Ramos (cell line): ENCODE measurements around the gene VPS18.

Source experiments
- in situ Hi-C: fragments of 300-500 bp; cut with MboI; formaldehyde crosslinking; loops from one replicate; pipeline ENCODE4 v1.14.3; 2022; ENCODE audit warnings: low sequenced_read_pairs; ENCODE audit not compliant: unreplicated experiment

VPS18 gene

GRCh38 chr15:40931300-40932142 lies 37.3 kb downstream of the VPS18 start:
- in situ Hi-C loops, result no loop called here

DNA sequence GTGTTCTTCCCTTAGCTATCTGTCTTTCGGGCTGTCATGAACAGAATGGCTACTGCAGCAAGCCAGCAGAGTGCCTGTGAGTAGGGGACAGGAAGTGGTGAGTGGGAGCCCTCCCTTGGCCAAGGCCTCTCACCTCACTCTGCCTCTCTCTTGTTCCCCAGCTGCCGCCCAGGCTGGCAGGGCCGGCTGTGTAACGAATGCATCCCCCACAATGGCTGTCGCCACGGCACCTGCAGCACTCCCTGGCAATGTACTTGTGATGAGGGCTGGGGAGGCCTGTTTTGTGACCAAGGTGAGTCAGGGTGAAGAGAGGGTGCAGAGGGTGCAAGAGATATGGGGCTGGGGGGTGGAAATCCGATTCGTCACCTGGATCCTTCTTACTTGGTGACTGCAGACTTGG lies 37.9 kb downstream of the VPS18 start:
- in situ Hi-C loops, result no loop called here

DNA sequence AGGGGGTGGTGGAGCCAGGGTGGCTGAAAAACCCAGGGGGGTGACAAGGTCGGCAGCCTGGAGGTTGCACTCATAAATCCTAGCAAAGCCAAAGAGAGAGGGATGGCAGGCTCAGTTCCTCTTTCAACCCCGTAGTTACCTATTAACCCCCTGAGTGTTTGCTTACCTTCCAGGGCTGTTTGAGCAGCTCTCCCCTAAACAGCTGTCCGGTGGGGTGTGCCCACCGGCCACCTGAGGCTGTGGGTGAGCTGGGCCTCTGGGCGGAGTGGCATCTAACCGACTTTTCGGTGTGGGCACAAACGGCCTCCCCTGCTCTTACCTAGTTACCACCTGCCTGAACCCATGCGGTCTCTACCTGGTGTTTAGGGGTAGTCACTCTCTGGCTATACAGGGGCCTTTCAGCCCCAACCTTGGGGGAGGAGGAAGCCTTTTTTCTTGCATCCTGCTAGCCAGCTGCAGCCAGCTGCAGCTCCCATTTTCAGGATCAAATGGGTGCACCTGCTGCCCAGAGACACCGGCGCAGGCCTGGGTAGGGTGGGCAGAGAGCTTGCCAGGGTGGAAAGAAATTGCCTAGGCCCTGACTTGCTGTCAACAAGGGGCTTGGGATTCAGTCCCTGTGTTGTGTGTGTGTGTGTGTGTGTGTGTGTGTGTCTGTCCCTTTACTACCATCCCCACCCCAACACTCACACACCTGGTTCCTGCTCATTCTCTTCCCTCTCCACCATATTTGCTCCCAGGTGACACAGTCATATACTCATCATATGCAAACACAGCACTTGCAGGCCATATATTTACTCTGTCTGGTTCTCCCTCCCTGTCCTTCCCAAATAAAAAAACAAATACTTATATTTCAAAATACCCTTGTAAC lies 38.6 kb downstream of the VPS18 start:
- in situ Hi-C loops, result no loop called here

DNA sequence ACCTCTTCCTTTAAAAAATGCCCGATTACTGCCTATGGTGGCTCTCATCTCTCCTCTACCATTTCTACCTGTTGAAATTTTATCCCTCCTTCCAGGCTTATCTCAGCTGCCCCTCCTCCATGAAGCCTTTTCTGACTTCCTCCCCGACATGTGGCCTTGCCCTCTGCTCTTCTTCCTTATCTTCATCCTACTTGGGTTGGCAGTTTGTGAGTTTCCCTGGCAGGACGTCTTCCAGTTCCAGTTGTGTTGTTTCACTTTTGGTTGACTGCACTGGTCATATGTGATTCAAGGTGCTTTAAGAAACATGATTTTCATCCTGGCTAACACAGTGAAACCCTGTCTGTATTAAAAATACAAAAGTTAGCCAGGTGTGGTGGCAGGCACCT lies 39.3 kb downstream of the VPS18 start:
- in situ Hi-C loops, result no loop called here

DNA sequence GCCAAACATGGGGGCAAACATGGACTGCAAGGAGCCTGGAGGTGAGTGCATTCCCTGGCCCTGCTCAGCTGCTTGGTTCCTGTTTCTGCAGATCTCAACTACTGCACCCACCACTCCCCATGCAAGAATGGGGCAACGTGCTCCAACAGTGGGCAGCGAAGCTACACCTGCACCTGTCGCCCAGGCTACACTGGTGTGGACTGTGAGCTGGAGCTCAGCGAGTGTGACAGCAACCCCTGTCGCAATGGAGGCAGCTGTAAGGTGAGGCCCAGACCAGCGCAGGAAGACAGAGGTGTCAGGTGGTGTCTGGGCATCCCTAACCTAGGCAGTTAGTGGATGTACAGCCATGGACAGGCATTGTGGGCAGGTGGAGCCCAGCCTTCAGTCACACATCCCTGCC lies 40.2 kb downstream of the VPS18 start:
- in situ Hi-C loops, result no loop called here

DNA sequence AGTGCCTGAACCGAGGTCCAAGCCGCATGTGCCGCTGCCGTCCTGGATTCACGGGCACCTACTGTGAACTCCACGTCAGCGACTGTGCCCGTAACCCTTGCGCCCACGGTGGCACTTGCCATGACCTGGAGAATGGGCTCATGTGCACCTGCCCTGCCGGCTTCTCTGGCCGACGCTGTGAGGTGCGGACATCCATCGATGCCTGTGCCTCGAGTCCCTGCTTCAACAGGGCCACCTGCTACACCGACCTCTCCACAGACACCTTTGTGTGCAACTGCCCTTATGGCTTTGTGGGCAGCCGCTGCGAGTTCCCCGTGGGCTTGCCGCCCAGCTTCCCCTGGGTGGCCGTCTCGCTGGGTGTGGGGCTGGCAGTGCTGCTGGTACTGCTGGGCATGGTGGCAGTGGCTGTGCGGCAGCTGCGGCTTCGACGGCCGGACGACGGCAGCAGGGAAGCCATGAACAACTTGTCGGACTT lies 42.0 kb downstream of the VPS18 start:
- in situ Hi-C loops, result no loop called here

DNA sequence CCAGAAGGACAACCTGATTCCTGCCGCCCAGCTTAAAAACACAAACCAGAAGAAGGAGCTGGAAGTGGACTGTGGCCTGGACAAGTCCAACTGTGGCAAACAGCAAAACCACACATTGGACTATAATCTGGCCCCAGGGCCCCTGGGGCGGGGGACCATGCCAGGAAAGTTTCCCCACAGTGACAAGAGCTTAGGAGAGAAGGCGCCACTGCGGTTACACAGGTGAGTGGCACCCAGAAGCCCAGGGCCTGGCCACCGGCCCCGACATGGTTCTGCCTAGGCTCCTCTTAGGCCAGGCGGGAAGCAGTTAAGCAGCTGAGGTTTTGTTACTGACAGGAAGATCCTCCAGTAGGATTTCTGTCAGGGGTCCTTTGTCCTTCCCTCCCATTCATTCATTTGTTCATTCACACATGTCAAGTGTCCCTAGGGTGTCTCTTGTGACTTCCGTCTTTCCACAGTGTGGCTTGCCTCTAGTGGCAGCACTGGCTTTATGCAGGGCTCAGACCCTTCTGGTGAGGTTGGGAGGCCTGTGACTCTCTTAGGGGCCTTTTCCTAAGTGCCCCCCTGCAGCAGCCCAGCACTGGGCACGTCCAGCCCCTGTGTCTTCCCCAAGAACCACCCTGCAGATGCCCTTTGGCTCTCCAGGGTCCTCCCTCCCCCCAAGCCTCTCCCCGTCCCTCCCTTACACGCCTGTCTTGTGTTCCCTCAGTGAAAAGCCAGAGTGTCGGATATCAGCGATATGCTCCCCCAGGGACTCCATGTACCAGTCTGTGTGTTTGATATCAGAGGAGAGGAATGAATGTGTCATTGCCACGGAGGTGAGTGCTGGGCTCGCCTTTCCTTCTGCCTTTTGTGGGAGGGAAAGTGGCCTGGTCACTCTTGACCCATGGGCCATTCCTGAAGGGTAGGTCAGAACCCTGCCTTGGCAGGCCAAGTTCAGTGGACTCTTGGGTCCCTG lies 42.7 kb downstream of the VPS18 start:
- in situ Hi-C loops, result no loop called here

DNA sequence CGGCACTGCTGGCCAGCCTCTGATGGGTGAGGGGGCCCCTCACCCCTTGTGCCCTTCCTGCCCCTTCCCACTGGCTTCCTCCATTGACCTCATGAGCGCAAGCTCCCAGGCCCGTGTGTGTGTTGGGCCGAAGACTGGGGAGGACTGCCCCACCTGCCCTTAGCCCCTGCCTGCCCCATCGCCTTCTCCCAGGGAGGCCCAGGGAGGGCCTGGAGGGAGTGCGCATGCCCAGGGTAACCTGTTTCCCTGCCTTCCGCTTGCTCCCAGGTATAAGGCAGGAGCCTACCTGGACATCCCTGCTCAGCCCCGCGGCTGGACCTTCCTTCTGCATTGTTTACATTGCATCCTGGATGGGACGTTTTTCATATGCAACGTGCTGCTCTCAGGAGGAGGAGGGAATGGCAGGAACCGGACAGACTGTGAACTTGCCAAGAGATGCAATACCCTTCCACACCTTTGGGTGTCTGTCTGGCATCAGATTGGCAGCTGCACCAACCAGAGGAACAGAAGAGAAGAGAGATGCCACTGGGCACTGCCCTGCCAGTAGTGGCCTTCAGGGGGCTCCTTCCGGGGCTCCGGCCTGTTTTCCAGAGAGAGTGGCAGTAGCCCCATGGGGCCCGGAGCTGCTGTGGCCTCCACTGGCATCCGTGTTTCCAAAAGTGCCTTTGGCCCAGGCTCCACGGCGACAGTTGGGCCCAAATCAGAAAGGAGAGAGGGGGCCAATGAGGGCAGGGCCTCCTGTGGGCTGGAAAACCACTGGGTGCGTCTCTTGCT lies 43.7 kb downstream of the VPS18 start:
- in situ Hi-C loops, result no loop called here

DNA sequence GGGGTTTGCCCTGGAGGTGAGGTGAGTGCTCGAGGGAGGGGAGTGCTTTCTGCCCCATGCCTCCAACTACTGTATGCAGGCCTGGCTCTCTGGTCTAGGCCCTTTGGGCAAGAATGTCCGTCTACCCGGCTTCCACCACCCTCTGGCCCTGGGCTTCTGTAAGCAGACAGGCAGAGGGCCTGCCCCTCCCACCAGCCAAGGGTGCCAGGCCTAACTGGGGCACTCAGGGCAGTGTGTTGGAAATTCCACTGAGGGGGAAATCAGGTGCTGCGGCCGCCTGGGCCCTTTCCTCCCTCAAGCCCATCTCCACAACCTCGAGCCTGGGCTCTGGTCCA lies 44.3 kb downstream of the VPS18 start:
- in situ Hi-C loops, result no loop called here

DNA sequence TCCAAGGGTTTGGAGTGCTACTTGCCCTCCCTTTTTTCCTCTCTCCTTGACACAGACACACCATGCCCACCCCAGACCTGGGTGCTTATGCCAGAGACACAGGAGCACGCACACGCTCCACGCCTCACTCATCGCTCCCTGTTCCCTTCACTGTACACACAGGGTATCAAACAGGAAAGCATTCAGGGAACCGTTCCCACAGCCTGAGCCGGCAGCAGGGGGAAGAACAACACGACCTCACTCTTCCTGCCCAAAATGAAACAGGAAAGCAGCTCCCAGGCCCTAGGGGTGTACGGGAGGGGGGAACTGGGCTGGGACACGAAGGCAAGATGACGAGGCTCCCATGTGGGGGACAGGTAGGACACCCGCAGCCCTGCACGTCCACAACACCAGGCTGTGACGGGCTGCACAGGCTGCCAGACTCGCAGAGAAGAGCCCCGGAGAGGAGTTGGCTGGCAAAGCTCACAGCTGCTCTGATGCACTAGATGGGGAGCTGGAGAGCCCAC lies 46.1 kb downstream of the VPS18 start:
- in situ Hi-C loops, result no loop called here

DNA sequence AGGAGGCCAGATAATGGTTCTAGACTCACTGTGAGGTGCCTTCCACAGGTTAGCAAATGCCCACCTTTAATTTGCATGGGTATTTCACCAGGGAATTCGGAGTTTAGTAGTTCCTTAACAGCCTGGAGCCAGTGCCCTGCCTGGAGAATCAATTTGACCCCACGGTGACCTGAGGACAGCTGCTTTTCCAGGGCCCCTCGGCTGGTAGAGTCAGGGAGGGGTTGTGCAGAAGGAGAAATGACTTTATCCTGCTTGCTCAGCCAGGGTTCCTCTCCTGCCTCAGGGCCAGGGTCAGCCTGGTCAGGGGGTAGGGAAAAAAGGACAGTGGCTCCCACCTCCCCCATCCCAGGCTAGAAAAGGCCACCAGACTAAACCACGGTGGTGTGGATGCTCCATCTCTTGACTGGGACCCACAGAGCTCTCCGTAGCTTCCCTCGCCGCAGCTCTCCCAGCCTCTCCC lies 46.8 kb downstream of the VPS18 start:
- in situ Hi-C loops, result no loop called here

GRCh38 chr15:40941528-40942336 lies 47.5 kb downstream of the VPS18 start:
- in situ Hi-C loops, result no loop called here

- in situ Hi-C loops, result no loop called here
These were observed 48.1 kb downstream of the VPS18 start for GRCh38 chr15:40942337-40942854.

DNA sequence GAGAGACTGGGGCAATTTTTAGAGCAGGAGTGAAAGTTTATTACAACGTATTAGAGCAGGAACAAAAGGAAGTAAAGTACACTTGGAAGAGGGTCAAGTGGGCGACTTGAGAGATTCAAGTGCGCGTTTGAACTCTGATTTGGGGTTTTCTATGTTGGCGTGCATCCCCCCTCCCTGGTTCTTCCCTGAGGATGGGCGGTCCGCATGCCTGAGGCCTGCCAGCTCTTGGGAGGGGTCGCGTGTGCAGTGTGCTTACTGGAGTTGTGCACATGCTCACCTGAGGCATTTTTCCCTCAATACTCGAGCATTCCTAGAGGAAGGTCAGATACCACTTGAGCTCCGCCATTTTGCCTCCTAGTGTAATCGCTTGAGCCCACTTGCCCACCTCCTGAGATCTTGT lies 48.6 kb downstream of the VPS18 start:
- in situ Hi-C loops, result no loop called here

- in situ Hi-C loops, result no loop called here
These were observed 49.6 kb downstream of the VPS18 start for GRCh38 chr15:40943764-40944365.

DNA sequence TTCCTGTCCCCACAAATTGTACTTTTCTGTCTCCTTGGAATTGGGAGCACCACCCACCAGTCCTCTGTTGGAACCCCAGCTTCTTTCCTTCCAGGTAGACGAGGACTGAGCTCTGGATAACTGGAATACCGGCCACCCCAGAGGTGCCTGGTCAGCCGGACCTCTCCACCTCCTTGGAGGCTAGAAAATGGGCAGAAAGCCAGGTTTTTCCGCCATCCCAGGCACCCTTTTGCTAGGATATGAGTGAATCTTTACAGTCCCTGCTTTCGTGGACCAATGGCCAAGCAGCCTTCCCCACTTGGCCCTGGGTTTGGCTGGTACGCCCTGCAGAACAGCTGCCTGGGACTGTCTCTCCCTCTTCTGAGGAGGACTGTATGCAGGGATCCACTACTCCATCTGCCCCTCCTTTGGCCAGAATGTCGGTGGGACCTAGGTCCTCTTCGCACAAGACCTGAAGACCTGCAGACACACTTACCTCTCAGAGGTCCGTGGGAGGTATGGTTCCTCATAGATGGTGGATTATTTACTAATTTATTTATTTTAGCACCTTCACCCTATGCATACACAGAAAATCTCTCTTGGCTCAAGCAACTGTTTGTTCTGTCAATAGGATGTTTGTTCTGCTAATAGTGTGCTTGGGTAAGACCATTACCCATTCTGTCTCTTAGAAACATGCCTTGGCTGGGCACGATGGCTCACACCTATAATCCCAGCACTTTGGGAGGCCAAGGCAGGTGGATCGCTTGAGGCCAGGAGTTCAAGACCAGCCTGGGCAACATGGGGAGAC lies 50.5 kb downstream of the VPS18 start:
- in situ Hi-C loops, result no loop called here
